ENCODE data around the gene STARD13. TPM values are rescaled to one million over a fixed set of nuclear protein-coding genes. Genes with fewer than 3 reads are reported as not detected.

STARD13 gene
- total RNA-seq, 1 experiment from 2014 or later, result 4.1 TPM

DNA sequence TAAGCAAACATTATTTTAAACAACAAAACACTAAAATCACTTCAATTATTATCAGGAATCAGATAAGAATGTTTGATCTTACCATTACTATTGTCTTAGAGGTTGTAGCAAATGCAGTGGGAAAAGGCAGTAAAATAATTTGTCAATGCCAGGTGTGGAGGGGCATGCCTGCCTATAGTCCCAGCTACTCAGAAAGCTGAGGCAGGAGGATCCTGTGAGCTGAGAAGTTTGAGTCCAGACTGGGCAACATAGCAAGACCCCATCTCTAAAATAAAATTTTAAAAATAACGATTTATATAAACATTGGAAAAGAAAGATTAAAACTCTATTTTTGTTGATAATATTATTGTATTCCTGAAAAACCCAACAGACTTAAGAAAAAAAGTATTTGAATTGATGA is 202.5 kb downstream of the STARD13 start:
- Histone ChIP-seq H3K4me3 (replicated peaks in 1 of 2; ENCODE audit: low read depth in 1 of 2, low read length in 2 of 2) (no peak overlapping the region), H3K9ac (ENCODE audit: low read length) (no peak overlapping the region), H3K27me3 (ENCODE audit: insufficient read depth, low read length) (no peaks in the 10 kb centered on the region), H3K4me1 (ENCODE audit: control insufficient read depth in 1 of 2, insufficient read depth in 2 of 2, low read length in 2 of 2) (peaks cover 0 to 16% of the 10 kb centered on the region in 2 experiments; a peak in 1 of 4 replicates), H4K20me1 (ENCODE audit: insufficient read depth) (no peaks in the 10 kb centered on the region), H3K36me3 (ENCODE audit: control insufficient read depth in 1 of 2, insufficient read depth in 2 of 2, low read length in 2 of 2) (no peaks in the 10 kb centered on the region), H3K79me2 (ENCODE audit: insufficient read depth, low read length) (no peaks in the 10 kb centered on the region), H3K9me3 (ENCODE audit: control insufficient read depth in 1 of 2, insufficient read depth in 1 of 2, low read depth in 1 of 2, low read length in 2 of 2) (no peaks in the 10 kb centered on the region), H3K4me2 (ENCODE audit: low read length) (no peak overlapping the region), H2AFZ (ENCODE audit: low read depth, low read length, poor library complexity, severe bottlenecking) (no peak overlapping the region), H3K27ac (ENCODE audit: low read depth, low read length) (no peak overlapping the region), H3K9me2 (ENCODE audit: insufficient read depth) (no peaks in the 10 kb centered on the region)
- ATAC-seq (no peak), DNase-seq (ENCODE audit: low read depth, low spot score) (no peak)
- CTCF ChIA-PET, result no interaction called here
- POLR2A ChIA-PET, result no interaction called here
- RAD21 ChIA-PET (ENCODE audit: low non-redundant PET in 1 of 2, low total read pairs in 2 of 2, uncharacterized antibody in 2 of 2, unreplicated experiment in 2 of 2), result no interaction called here
- TF ChIP-seq POLR2A (IDR thresholded peaks at IDR 0.05; ENCODE audit: borderline replicate concordance, extremely low read depth, insufficient read depth, insufficient read length), result no peak
- no peak for TF ChIP-seq RAD21 (IDR thresholded peaks at IDR 0.05; ENCODE audit: low read depth)
- TF ChIP-seq, protein P1, sequence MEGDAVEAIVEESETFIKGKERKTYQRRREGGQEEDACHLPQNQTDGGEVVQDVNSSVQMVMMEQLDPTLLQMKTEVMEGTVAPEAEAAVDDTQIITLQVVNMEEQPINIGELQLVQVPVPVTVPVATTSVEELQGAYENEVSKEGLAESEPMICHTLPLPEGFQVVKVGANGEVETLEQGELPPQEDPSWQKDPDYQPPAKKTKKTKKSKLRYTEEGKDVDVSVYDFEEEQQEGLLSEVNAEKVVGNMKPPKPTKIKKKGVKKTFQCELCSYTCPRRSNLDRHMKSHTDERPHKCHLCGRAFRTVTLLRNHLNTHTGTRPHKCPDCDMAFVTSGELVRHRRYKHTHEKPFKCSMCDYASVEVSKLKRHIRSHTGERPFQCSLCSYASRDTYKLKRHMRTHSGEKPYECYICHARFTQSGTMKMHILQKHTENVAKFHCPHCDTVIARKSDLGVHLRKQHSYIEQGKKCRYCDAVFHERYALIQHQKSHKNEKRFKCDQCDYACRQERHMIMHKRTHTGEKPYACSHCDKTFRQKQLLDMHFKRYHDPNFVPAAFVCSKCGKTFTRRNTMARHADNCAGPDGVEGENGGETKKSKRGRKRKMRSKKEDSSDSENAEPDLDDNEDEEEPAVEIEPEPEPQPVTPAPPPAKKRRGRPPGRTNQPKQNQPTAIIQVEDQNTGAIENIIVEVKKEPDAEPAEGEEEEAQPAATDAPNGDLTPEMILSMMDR (IDR thresholded peaks at IDR 0.05 in 2 of 3, conservative IDR thresholded peaks at IDR 0.05 in 1 of 3; ENCODE audit: borderline replicate concordance in 1 of 3, insufficient read depth in 1 of 3, low read depth in 2 of 3, low read length in 2 of 3), result no peak
- TF ChIP-seq, protein P2, sequence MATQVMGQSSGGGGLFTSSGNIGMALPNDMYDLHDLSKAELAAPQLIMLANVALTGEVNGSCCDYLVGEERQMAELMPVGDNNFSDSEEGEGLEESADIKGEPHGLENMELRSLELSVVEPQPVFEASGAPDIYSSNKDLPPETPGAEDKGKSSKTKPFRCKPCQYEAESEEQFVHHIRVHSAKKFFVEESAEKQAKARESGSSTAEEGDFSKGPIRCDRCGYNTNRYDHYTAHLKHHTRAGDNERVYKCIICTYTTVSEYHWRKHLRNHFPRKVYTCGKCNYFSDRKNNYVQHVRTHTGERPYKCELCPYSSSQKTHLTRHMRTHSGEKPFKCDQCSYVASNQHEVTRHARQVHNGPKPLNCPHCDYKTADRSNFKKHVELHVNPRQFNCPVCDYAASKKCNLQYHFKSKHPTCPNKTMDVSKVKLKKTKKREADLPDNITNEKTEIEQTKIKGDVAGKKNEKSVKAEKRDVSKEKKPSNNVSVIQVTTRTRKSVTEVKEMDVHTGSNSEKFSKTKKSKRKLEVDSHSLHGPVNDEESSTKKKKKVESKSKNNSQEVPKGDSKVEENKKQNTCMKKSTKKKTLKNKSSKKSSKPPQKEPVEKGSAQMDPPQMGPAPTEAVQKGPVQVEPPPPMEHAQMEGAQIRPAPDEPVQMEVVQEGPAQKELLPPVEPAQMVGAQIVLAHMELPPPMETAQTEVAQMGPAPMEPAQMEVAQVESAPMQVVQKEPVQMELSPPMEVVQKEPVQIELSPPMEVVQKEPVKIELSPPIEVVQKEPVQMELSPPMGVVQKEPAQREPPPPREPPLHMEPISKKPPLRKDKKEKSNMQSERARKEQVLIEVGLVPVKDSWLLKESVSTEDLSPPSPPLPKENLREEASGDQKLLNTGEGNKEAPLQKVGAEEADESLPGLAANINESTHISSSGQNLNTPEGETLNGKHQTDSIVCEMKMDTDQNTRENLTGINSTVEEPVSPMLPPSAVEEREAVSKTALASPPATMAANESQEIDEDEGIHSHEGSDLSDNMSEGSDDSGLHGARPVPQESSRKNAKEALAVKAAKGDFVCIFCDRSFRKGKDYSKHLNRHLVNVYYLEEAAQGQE (IDR thresholded peaks at IDR 0.05; ENCODE audit: low read depth), result no peak
- no peak for TF ChIP-seq CEBPB (IDR thresholded peaks at IDR 0.05; ENCODE audit: low read depth)
- no peak for TF ChIP-seq EZH2phosphoT487 (IDR thresholded peaks at IDR 0.05; ENCODE audit: borderline replicate concordance)
- TF ChIP-seq, protein P3, sequence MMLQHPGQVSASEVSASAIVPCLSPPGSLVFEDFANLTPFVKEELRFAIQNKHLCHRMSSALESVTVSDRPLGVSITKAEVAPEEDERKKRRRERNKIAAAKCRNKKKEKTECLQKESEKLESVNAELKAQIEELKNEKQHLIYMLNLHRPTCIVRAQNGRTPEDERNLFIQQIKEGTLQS (IDR thresholded peaks at IDR 0.05), result no peak
- no peak for TF ChIP-seq SIN3A (IDR thresholded peaks at IDR 0.05; ENCODE audit: low read depth)
- BruUV-seq (replicated peaks), result no TSS peak
- intact Hi-C loops (cut with micrococcal nuclease), result no loop called here
